ENCODE data around the gene LHX6.

LHX6 gene

GRCh38 chr9:122234022-122234748, 5.4 kb upstream of the LHX6 start:
- no peak for DNase-seq

GRCh38 chr9:122232796-122233306, 4.1 kb upstream of the LHX6 start:
- no peak for DNase-seq

- DNase-seq, result no peak
These were observed 704 bp upstream of the LHX6 start for GRCh38 chr9:122229485-122229837.

GRCh38 chr9:122228191-122228567, 578 bp downstream of the LHX6 start:
- no peak for DNase-seq

GRCh38 chr9:122227575-122227900, 1.2 kb downstream of the LHX6 start:
- no peak for DNase-seq

GRCh38 chr9:122226758-122227574, 1.8 kb downstream of the LHX6 start:
- DNase-seq, result no peak

- DNase-seq, result no peak
These were observed 2.5 kb downstream of the LHX6 start for GRCh38 chr9:122226142-122226757.

- no peak for DNase-seq
These were observed 3.2 kb downstream of the LHX6 start for GRCh38 chr9:122225312-122226141.

GRCh38 chr9:122223435-122223834, 5.3 kb downstream of the LHX6 start:
- no peak for DNase-seq

- no peak for DNase-seq
These were observed 6.0 kb downstream of the LHX6 start for GRCh38 chr9:122222791-122223190.

GRCh38 chr9:122221183-122221811, 7.5 kb downstream of the LHX6 start:
- no peak for DNase-seq

GRCh38 chr9:122220673-122221182, 8.0 kb downstream of the LHX6 start:
- no peak for DNase-seq

- DNase-seq, result no peak
These were observed 8.7 kb downstream of the LHX6 start for GRCh38 chr9:122219856-122220672.

- no peak for DNase-seq
These were observed 9.6 kb downstream of the LHX6 start for GRCh38 chr9:122218935-122219855.

GRCh38 chr9:122218071-122218934, 10.5 kb downstream of the LHX6 start:
- DNase-seq, result no peak

- no peak for DNase-seq
These were observed 11.1 kb downstream of the LHX6 start for GRCh38 chr9:122217640-122218039.

- DNase-seq, result no peak
These were observed 11.8 kb downstream of the LHX6 start for GRCh38 chr9:122216798-122217418.

- no peak for DNase-seq
These were observed 12.5 kb downstream of the LHX6 start for GRCh38 chr9:122216138-122216797.
